Suprapubic skin (tissue), 4 donors: Measurements from ENCODE around the gene SPR. TPM values are rescaled to one million over a fixed set of nuclear protein-coding genes. Genes with fewer than 3 reads are reported as not detected.

Experiments used
- DNase-seq, 2 donors: peaks; one replicate each; pipeline ENCODE4 v3.0.0-alpha.2; 2019; ENCODE audit warnings: low spot score in 2 of 2
- H3K27ac ChIP-seq: fragments of 200-600 bp; sonication (generic); one replicate; pipeline ENCODE4 v1.5.1; 2019
- H3K27me3 ChIP-seq: fragments of 200-600 bp; sonication (generic); one replicate; pipeline ENCODE4 v1.5.1; 2019
- H3K36me3 ChIP-seq: fragments of 200-600 bp; sonication (generic); one replicate; pipeline ENCODE4 v1.5.1; 2019
- H3K4me1 ChIP-seq: fragments of 200-600 bp; sonication (generic); one replicate; pipeline ENCODE4 v1.5.1; 2019
- H3K4me3 ChIP-seq: fragments of 200-600 bp; sonication (generic); one replicate; pipeline ENCODE4 v1.5.1; 2019; ENCODE audit warnings: mild to moderate bottlenecking
- H3K9me3 ChIP-seq: fragments of 200-600 bp; sonication (generic); one replicate; pipeline ENCODE4 v1.5.1; 2019
- CTCF ChIP-seq, 2 donors: fragments of 200-600 bp in 1 of 2; fragments of 450-650 bp in 1 of 2; sonication (generic) in 1 of 2; IDR thresholded peaks; one replicate each; pipeline ENCODE4 v1.5.1; 2016 to 2019; ENCODE audit warnings: antibody characterized with exemption in 2 of 2, mild to moderate bottlenecking in 1 of 2, moderate library complexity in 1 of 2
- EP300 ChIP-seq: sonication (generic); formaldehyde crosslinking; IDR thresholded peaks from one replicate; pipeline ENCODE4 v1.6.1; 2017; ENCODE audit warnings: antibody characterized with exemption
- POLR2A ChIP-seq, 2 donors: fragments of 450-650 bp; IDR thresholded peaks; one replicate each; pipeline ENCODE4 v1.6.1; 2017; ENCODE audit warnings: antibody characterized with exemption in 2 of 2, mild to moderate bottlenecking in 2 of 2, moderate library complexity in 2 of 2
- POLR2AphosphoS5 ChIP-seq, 3 donors: sonication (generic); formaldehyde crosslinking; IDR thresholded peaks; one replicate each; pipeline ENCODE4 v1.6.1; 2017; ENCODE audit warnings: antibody characterized with exemption in 3 of 3
- WGBS: methylation state at CpG from one replicate; pipeline ENCODE4 v1.1.5; 2018; 5-methylcytosine and 5-hydroxymethylcytosine counted together
- total RNA-seq, 4 donors: library from RNA; depleted of rRNA; stranded (reverse); fragments of >200 nt; gene quantifications; one replicate each; pipeline ENCODE4 v1.1.0, GENCODE V29; 2016

Gene SPR
- total RNA-seq, 4 donors from 2014 or later, result 11.9 to 14.2 (median 14.1) TPM

- TF ChIP-seq EP300 (no peak), CTCF (IDR thresholded peaks at IDR 0.05) (no peak), POLR2AphosphoS5 (IDR thresholded peaks at IDR 0.05) (no peak), POLR2A (IDR thresholded peaks at IDR 0.05) (no peak)
- peaks cover 50% of the 10 kb centered on the region for H3K4me1 ChIP-seq
- H3K27ac ChIP-seq, result no peak overlapping the region
- WGBS, result 94% methylated on average over 1 of the region's 1 CpG
- peaks cover 100% of the 10 kb centered on the region for H3K27me3 ChIP-seq
- DNase-seq, result no peak
- no peaks in the 10 kb centered on the region for H3K9me3 ChIP-seq
- no peaks in the 10 kb centered on the region for H3K36me3 ChIP-seq
- no peak overlapping the region for H3K4me3 ChIP-seq
Measured at GRCh38 chr2:72921853-72922252, 34.6 kb downstream of the SPR start.

GRCh38 chr2:72923833-72924352, 36.7 kb downstream of the SPR start:
- Histone ChIP-seq H3K4me1 (peaks cover 30% of the 10 kb centered on the region), H3K36me3 (no peaks in the 10 kb centered on the region), H3K27me3 (peaks cover 100% of the 10 kb centered on the region), H3K9me3 (no peaks in the 10 kb centered on the region), H3K4me3 (peak overlapping the region; percentile 9), H3K27ac (no peak overlapping the region)
- no peak for DNase-seq
- TF ChIP-seq POLR2AphosphoS5 (IDR thresholded peaks at IDR 0.05) (no peak), POLR2A (IDR thresholded peaks at IDR 0.05) (no peak), EP300 (no peak), CTCF (IDR thresholded peaks at IDR 0.05) (no peak)
- 7% methylated on average over 23 of the region's 36 CpGs for WGBS

- 6% methylated on average over 15 of the region's 61 CpGs for WGBS
- Histone ChIP-seq H3K4me3 (peak overlapping the region; percentile 9), H3K36me3 (no peaks in the 10 kb centered on the region), H3K9me3 (no peaks in the 10 kb centered on the region), H3K27me3 (peaks cover 100% of the 10 kb centered on the region), H3K27ac (no peak overlapping the region), H3K4me1 (peaks cover 29% of the 10 kb centered on the region)
- no peak for DNase-seq
- TF ChIP-seq POLR2AphosphoS5 (IDR thresholded peaks at IDR 0.05) (no peak), CTCF (IDR thresholded peaks at IDR 0.05) (no peak), EP300 (no peak), POLR2A (IDR thresholded peaks at IDR 0.05) (no peak)
Measured at GRCh38 chr2:72924353-72925240, 37.4 kb downstream of the SPR start.

- H3K4me3 ChIP-seq, result no peak overlapping the region
- peaks cover 99% of the 10 kb centered on the region for H3K27me3 ChIP-seq
- DNase-seq, result no peak
- no peaks in the 10 kb centered on the region for H3K9me3 ChIP-seq
- peaks cover 21% of the 10 kb centered on the region for H3K4me1 ChIP-seq
- H3K36me3 ChIP-seq, result no peaks in the 10 kb centered on the region
- 17% methylated on average over 26 of the region's 26 CpGs for WGBS
- H3K27ac ChIP-seq, result no peak overlapping the region
- TF ChIP-seq CTCF (IDR thresholded peaks at IDR 0.05), result no peak
- TF ChIP-seq EP300, result no peak
- no peak for TF ChIP-seq POLR2A (IDR thresholded peaks at IDR 0.05)
- TF ChIP-seq POLR2AphosphoS5 (IDR thresholded peaks at IDR 0.05), result no peak
Measured at GRCh38 chr2:72925328-72925943, 38.2 kb downstream of the SPR start.

GRCh38 chr2:72926368-72926767, 39.2 kb downstream of the SPR start:
- Histone ChIP-seq H3K27me3 (peaks cover 98% of the 10 kb centered on the region), H3K4me1 (peaks cover 16% of the 10 kb centered on the region), H3K4me3 (no peak overlapping the region), H3K27ac (no peak overlapping the region), H3K36me3 (no peaks in the 10 kb centered on the region), H3K9me3 (no peaks in the 10 kb centered on the region)
- no peak for TF ChIP-seq POLR2AphosphoS5 (IDR thresholded peaks at IDR 0.05)
- TF ChIP-seq CTCF (IDR thresholded peaks at IDR 0.05), result no peak
- TF ChIP-seq POLR2A (IDR thresholded peaks at IDR 0.05), result no peak
- no peak for TF ChIP-seq EP300
- no peak for DNase-seq
- 27% methylated on average over 4 of the region's 4 CpGs for WGBS
